SHP77 treated with DMSO at 0.1 percent for 48 hours (cell line): ENCODE measurements around the gene PLCXD1.
"Not testable (repeated sequence)": the region's sequence is repeated elsewhere in the genome, so short reads cannot be mapped to it uniquely, and the experiment has no call there.

Experiments used
- DNase-seq: peaks from one replicate; lab custom pipeline; 2025; lab: John Stamatoyannopoulos, UW

PLCXD1 gene

GRCh38 chrX:292900-293897 lies 12.0 kb downstream of the PLCXD1 start:
- no peak for DNase-seq

- DNase-seq: no peak
Measured at GRCh38 chrX:295136-295535, 14.0 kb downstream of the PLCXD1 start.

- no peak for DNase-seq
Measured at GRCh38 chrX:298993-299392, 17.8 kb downstream of the PLCXD1 start.

- no peak for DNase-seq
Measured at GRCh38 chrX:300334-300733, 19.2 kb downstream of the PLCXD1 start.

- DNase-seq: no peak
Measured at GRCh38 chrX:302975-303374, 21.8 kb downstream of the PLCXD1 start.

GRCh38 chrX:305781-306613 lies 24.8 kb downstream of the PLCXD1 start:
- not testable (repeated sequence) for DNase-seq

- DNase-seq: not testable (repeated sequence)
Measured at GRCh38 chrX:306614-307251, 25.6 kb downstream of the PLCXD1 start.

GRCh38 chrX:307261-308111 lies 26.3 kb downstream of the PLCXD1 start:
- DNase-seq: no peak

GRCh38 chrX:308821-309520 lies 27.8 kb downstream of the PLCXD1 start:
- DNase-seq: no peak

GRCh38 chrX:310621-311155 lies 29.5 kb downstream of the PLCXD1 start:
- no peak for DNase-seq

- no peak for DNase-seq
Measured at GRCh38 chrX:311156-312129, 30.3 kb downstream of the PLCXD1 start.

- DNase-seq: no peak
Measured at GRCh38 chrX:312621-313331, 31.6 kb downstream of the PLCXD1 start.

GRCh38 chrX:313546-313945 lies 32.4 kb downstream of the PLCXD1 start:
- no peak for DNase-seq

- no peak for DNase-seq
Measured at GRCh38 chrX:314049-314448, 32.9 kb downstream of the PLCXD1 start.

- DNase-seq: no peak
Measured at GRCh38 chrX:314781-315595, 33.8 kb downstream of the PLCXD1 start.

- no peak for DNase-seq
Measured at GRCh38 chrX:316351-317325, 35.5 kb downstream of the PLCXD1 start.
